ENCODE measurements around the gene AGK. TPM values are rescaled to one million over a fixed set of nuclear protein-coding genes. Genes with fewer than 3 reads are reported as not detected.

The AGK gene
- total RNA-seq, 1 donor from 2014 or later, result 19.8 TPM

GRCh38 chr7:141571059-141571458, 19.8 kb downstream of the AGK start:
- DNase-seq (no peak), ATAC-seq (no peak)
- Histone ChIP-seq H3K36me3 (peaks cover 23% of the 10 kb centered on the region), H3K4me3 (no peak overlapping the region), H3K4me1 (no peaks in the 10 kb centered on the region), H3K27me3 (ENCODE audit: low read depth) (no peaks in the 10 kb centered on the region), H3K27ac (no peak overlapping the region), H3K9me3 (no peaks in the 10 kb centered on the region)
- TF ChIP-seq, protein P1, sequence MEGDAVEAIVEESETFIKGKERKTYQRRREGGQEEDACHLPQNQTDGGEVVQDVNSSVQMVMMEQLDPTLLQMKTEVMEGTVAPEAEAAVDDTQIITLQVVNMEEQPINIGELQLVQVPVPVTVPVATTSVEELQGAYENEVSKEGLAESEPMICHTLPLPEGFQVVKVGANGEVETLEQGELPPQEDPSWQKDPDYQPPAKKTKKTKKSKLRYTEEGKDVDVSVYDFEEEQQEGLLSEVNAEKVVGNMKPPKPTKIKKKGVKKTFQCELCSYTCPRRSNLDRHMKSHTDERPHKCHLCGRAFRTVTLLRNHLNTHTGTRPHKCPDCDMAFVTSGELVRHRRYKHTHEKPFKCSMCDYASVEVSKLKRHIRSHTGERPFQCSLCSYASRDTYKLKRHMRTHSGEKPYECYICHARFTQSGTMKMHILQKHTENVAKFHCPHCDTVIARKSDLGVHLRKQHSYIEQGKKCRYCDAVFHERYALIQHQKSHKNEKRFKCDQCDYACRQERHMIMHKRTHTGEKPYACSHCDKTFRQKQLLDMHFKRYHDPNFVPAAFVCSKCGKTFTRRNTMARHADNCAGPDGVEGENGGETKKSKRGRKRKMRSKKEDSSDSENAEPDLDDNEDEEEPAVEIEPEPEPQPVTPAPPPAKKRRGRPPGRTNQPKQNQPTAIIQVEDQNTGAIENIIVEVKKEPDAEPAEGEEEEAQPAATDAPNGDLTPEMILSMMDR (IDR thresholded peaks at IDR 0.05), result no peak
- intact Hi-C loops (cut with DNase I), result no loop called here

DNA sequence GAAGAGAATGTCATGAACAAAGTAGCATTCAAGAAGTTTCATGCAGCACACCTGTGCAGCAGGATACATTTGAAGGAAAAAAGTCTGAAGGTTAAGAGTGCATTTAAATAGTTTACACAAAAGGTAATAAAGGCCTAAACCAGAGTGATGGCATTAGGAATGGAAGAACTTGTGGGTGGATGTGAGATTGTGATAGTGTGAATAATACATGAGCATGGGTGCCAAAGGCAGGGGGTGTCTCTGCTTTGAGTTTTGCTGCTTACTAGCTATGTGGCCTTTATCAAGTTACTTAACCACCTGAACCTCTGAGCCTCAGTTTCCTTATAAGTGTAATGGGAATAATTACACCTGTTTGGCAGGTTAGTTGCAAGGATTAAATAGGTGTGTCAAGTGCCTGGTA, 21.0 kb downstream of the AGK start:
- no peak for ATAC-seq
- TF ChIP-seq, protein P1 (IDR thresholded peaks at IDR 0.05), result no peak
- Histone ChIP-seq H3K27ac (no peak overlapping the region), H3K9me3 (no peaks in the 10 kb centered on the region), H3K27me3 (ENCODE audit: low read depth) (no peaks in the 10 kb centered on the region), H3K4me1 (no peaks in the 10 kb centered on the region), H3K36me3 (peaks cover 15% of the 10 kb centered on the region), H3K4me3 (no peak overlapping the region)
- DNase-seq, result no peak
- intact Hi-C loops (cut with DNase I), result no loop called here

DNA sequence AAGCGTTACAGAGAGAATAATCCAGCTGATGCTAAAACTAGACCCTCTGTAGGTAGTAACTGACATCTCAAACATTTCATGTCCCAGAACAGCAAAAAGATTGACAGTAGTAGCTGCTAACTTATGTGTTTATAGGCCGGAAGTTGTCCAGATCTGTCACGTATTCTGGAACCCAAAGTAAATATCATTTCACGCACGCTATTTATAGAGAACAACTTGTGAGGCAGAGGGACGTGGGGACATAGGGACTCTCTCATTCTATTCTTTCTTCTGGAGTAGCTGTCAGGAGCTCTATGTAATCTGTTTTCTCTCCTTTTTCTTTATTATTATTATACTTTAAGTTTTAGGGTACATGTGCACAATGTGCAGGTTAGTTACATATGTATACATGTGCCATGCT, 22.3 kb downstream of the AGK start:
- TF ChIP-seq, protein P1 (IDR thresholded peaks at IDR 0.05), result no peak
- intact Hi-C loops (cut with DNase I), result no loop called here
- ATAC-seq, result no peak
- no peak for DNase-seq
- H3K27ac ChIP-seq, result no peak overlapping the region
- H3K27me3 ChIP-seq (ENCODE audit: low read depth), result no peaks in the 10 kb centered on the region
- no peaks in the 10 kb centered on the region for H3K4me1 ChIP-seq
- H3K4me3 ChIP-seq, result no peak overlapping the region
- peaks cover 4% of the 10 kb centered on the region for H3K36me3 ChIP-seq
- no peaks in the 10 kb centered on the region for H3K9me3 ChIP-seq

GRCh38 chr7:141575164-141575563, 24.0 kb downstream of the AGK start:
- DNase-seq (no peak), ATAC-seq (no peak)
- no peak overlapping the region for H3K27ac ChIP-seq
- intact Hi-C loops (cut with DNase I), result no loop called here
- TF ChIP-seq, protein P1 (IDR thresholded peaks at IDR 0.05), result no peak
- no peaks in the 10 kb centered on the region for H3K27me3 ChIP-seq (ENCODE audit: low read depth)
- no peaks in the 10 kb centered on the region for H3K36me3 ChIP-seq
- H3K4me3 ChIP-seq, result no peak overlapping the region
- no peaks in the 10 kb centered on the region for H3K4me1 ChIP-seq
- H3K9me3 ChIP-seq, result no peaks in the 10 kb centered on the region

GRCh38 chr7:141575654-141576448, 24.6 kb downstream of the AGK start:
- Histone ChIP-seq H3K27me3 (ENCODE audit: low read depth) (no peaks in the 10 kb centered on the region), H3K27ac (no peak overlapping the region), H3K9me3 (no peaks in the 10 kb centered on the region), H3K4me1 (no peaks in the 10 kb centered on the region), H3K36me3 (no peaks in the 10 kb centered on the region), H3K4me3 (no peak overlapping the region)
- intact Hi-C loops (cut with DNase I), result no loop called here
- ATAC-seq (no peak), DNase-seq (no peak)
- TF ChIP-seq, protein P1 (IDR thresholded peaks at IDR 0.05), result no peak
